WTC11 (cell line): ENCODE measurements around the gene CARS2. TPM values are rescaled to one million over a fixed set of nuclear protein-coding genes. Genes with fewer than 3 reads are reported as not detected.

Source experiments
- ATAC-seq: fragments of 200-7000 bp; cut with Tn5 transposase; 2 replicates; pipeline ENCODE4 v1.10.0; 2021; ENCODE audit warnings: mild to moderate bottlenecking, moderate library complexity
- CTCF ChIA-PET: fragments of 300-600 bp; sonication (Branson Sonifier 250); formaldehyde crosslinking; loops from one replicate; lab custom pipeline; 2021; ENCODE audit warnings: antibody characterized with exemption; lab: Charles Lee
- POLR2A ChIA-PET: fragments of 350-600 bp; sonication (Branson Sonifier 250); formaldehyde crosslinking; loops from one replicate; lab custom pipeline; 2021; ENCODE audit warnings: antibody characterized with exemption; lab: Charles Lee
- DNase-seq: peaks from one replicate; pipeline ENCODE4 v3.0.0; 2021; ENCODE audit warnings: low spot score
- H3K27ac Mint-ChIP-seq: 2 replicates; pipeline ENCODE4 v1.8.0; 2021; ENCODE audit warnings: mixed read lengths
- H3K27me3 Mint-ChIP-seq: 2 replicates; pipeline ENCODE4 v1.8.0; 2021; ENCODE audit warnings: low read depth, mild to moderate bottlenecking, moderate library complexity, mixed read lengths
- H3K36me3 Mint-ChIP-seq: 2 replicates; pipeline ENCODE4 v1.8.0; 2021; ENCODE audit warnings: mixed read lengths
- H3K4me1 Mint-ChIP-seq: 2 replicates; pipeline ENCODE4 v1.8.0; 2022; ENCODE audit warnings: mixed read lengths
- H3K4me3 Mint-ChIP-seq: 2 replicates; pipeline ENCODE4 v1.8.0; 2021; ENCODE audit warnings: mild to moderate bottlenecking, moderate library complexity, mixed read lengths
- H3K9me3 Mint-ChIP-seq: 2 replicates; pipeline ENCODE4 v1.8.0; 2021; ENCODE audit warnings: mixed read lengths
- FOXJ3 ChIP-seq: sonication (generic); formaldehyde crosslinking; IDR thresholded peaks from 2 replicates; pipeline ENCODE4 v1.9.0; 2021; ENCODE audit warnings: missing genetic modification reagents, mild to moderate bottlenecking, borderline replicate concordance
- FOXK1 ChIP-seq: sonication (generic); formaldehyde crosslinking; IDR thresholded peaks from 2 replicates; pipeline ENCODE4 v1.8.0; 2022; ENCODE audit warnings: mild to moderate bottlenecking, moderate library complexity, missing genetic modification reagents
- GRHL2 ChIP-seq: fragments of 250-450 bp; sonication (Bioruptor Pico); IDR thresholded peaks from 2 replicates; pipeline ENCODE4 v1.8.0; 2022; ENCODE audit warnings: mild to moderate bottlenecking, moderate library complexity; ENCODE audit not compliant: insufficient replicate concordance, severe bottlenecking
- IRF1 ChIP-seq: sonication (generic); formaldehyde crosslinking; IDR thresholded peaks from 2 replicates; pipeline ENCODE4 v1.8.0; 2023; ENCODE audit warnings: missing genetic modification reagents
- JUN ChIP-seq: sonication (generic); formaldehyde crosslinking; IDR thresholded peaks from 2 replicates; pipeline ENCODE4 v1.8.0; 2023; ENCODE audit warnings: mild to moderate bottlenecking, missing genetic modification reagents
- MAX ChIP-seq: sonication (generic); formaldehyde crosslinking; IDR thresholded peaks from 2 replicates; pipeline ENCODE4 v1.8.0; 2022; ENCODE audit warnings: mild to moderate bottlenecking, missing genetic modification reagents
- NFE2L1 ChIP-seq: sonication (generic); formaldehyde crosslinking; IDR thresholded peaks from 2 replicates; pipeline ENCODE4 v1.8.1; 2023; ENCODE audit warnings: missing genetic modification reagents
- PRDM15 ChIP-seq: sonication (generic); formaldehyde crosslinking; IDR thresholded peaks from 2 replicates; pipeline ENCODE4 v1.8.0; 2022; ENCODE audit warnings: missing genetic modification reagents
- RELA ChIP-seq: sonication (generic); formaldehyde crosslinking; IDR thresholded peaks from 2 replicates; pipeline ENCODE4 v1.8.1; 2022; ENCODE audit warnings: missing genetic modification reagents, mild to moderate bottlenecking, borderline replicate concordance
- SMAD4 ChIP-seq: sonication (generic); formaldehyde crosslinking; IDR thresholded peaks from 2 replicates; pipeline ENCODE4 v1.8.0; 2022; ENCODE audit warnings: mild to moderate bottlenecking, missing genetic modification reagents
- SP1 ChIP-seq: sonication (generic); formaldehyde crosslinking; conservative IDR thresholded peaks from 2 replicates; pipeline ENCODE4 v1.8.1; 2022; ENCODE audit warnings: missing genetic modification reagents
- TCF7 ChIP-seq: sonication (generic); formaldehyde crosslinking; IDR thresholded peaks from 2 replicates; pipeline ENCODE4 v1.8.0; 2022; ENCODE audit warnings: mild to moderate bottlenecking, low read depth, missing genetic modification reagents, moderate library complexity
- ZBTB21 ChIP-seq: sonication (generic); formaldehyde crosslinking; IDR thresholded peaks from 2 replicates; pipeline ENCODE4 v1.8.1; 2023; ENCODE audit warnings: mild to moderate bottlenecking, missing genetic modification reagents, borderline replicate concordance
- ZNF232 ChIP-seq: sonication (generic); formaldehyde crosslinking; IDR thresholded peaks from 2 replicates; pipeline ENCODE4 v1.8.0; 2022; ENCODE audit warnings: mild to moderate bottlenecking, missing genetic modification reagents
- total RNA-seq: library from RNA; stranded (reverse); gene quantifications from 3 replicates; pipeline ENCODE4 v1.2.3, GENCODE V29; 2021
- TF ChIP-seq, protein P1 (sequence below): fragments of 250-450 bp; sonication (Bioruptor Pico); IDR thresholded peaks from 2 replicates; pipeline ENCODE4 v2.1.2; 2022; ENCODE audit warnings: mild to moderate bottlenecking, moderate library complexity
- TF ChIP-seq, protein P2 (sequence below): fragments of 250-450 bp; sonication (Bioruptor Pico); IDR thresholded peaks from 2 replicates; pipeline ENCODE4 v1.8.0; 2021; ENCODE audit warnings: mild to moderate bottlenecking
- TF ChIP-seq, protein P3 (sequence below): sonication (generic); formaldehyde crosslinking; IDR thresholded peaks from 2 replicates; pipeline ENCODE4 v1.8.1; 2023; ENCODE audit warnings: mild to moderate bottlenecking, missing genetic modification reagents
- TF ChIP-seq, protein P4 (sequence below): fragments of 250-450 bp; sonication (Bioruptor Pico); IDR thresholded peaks from 2 replicates; pipeline ENCODE4 v1.9.0; 2021; ENCODE audit warnings: mild to moderate bottlenecking
- TF ChIP-seq, protein P5 (sequence below): fragments of 200-600 bp; IDR thresholded peaks from 2 replicates; pipeline ENCODE4 v1.8.0; 2022; ENCODE audit warnings: antibody characterized with exemption
- TF ChIP-seq, protein P6 (sequence below): sonication (generic); formaldehyde crosslinking; IDR thresholded peaks from 2 replicates; pipeline ENCODE4 v1.8.0; 2023; ENCODE audit warnings: missing genetic modification reagents, mild to moderate bottlenecking, borderline replicate concordance

The CARS2 gene
- total RNA-seq, 1 experiment from 2014 or later: 39.9 TPM

DNA sequence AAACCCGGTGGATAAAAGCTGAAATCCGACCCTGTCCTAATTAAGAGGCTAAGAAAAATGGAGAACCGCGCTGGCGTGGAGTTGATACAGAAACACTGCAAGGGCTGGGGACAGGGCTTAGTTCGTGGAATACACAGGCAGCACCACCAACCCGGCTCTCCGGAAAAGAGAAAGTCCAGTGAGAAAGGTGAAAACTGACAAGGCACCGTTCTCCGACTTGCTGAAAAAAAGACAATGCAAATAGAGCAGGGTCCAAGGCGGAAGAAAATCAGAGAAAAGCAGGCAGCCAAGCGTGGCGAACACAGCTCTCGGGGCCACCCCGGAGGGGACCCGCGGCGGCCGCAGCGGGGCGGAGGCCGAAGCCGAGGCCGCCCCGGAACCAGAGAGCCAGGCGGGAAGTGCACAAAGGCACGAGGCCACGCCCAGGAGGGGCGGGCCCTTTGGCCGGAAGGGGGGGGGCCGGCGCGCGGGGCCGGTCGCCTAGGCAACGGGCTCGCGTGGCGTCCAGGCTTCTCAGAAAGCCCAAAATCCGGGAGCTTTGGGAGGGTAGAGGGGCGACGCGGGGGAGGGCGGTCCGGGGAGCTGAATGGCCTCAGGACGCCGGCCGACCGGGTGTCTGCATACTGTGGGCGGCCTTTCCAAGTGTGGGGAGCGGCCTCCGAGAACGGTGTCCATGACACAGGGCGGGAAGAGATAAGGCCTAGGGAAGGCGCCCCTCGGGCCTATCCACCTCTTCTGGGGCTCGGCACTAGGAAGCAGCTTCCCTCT lies 6.3 kb upstream of the CARS2 start:
- Mint-ChIP-seq H3K9me3 (no peaks in the 10 kb centered on the region), H3K27me3 (no peaks in the 10 kb centered on the region; the same call in 1 of the 2 replicates), H3K27ac (peak overlapping the region; percentile 100), H3K36me3 (0 out of 2 replicates have a peak, but pooled peaks cover 4% of the 10 kb centered on the region), H3K4me3 (peak overlapping the region; percentile 91), H3K4me1 (peaks cover 13% of the 10 kb centered on the region)
- DNase-seq (peak; percentile 74), ATAC-seq (peak; percentile 5)
- POLR2A ChIA-PET: interaction anchor here (0.5 to 2.0 kb wide), 7 partner anchors 92 to 324 kb away, joined by 3 to 9 read pairs (median 3); partner anchors contain the start of genes ANKRD10 and RAB20
- CTCF ChIA-PET: interaction anchor here (0.6 to 1.1 kb wide), 4 partner anchors 31 to 257 kb away, joined by 3 to 6 read pairs (median 4); no protein-coding TSS in a partner anchor
- TF ChIP-seq RELA (no peak), IRF1 (CRISPR knock-in tag) (no peak), JUN (CRISPR knock-in tag) (no peak), GRHL2 (no peak), ZBTB21 (CRISPR knock-in tag) (no peak), FOXK1 (no peak), PRDM15 (CRISPR knock-in tag) (0 out of 2 replicates have a peak, but pooled peaks have one; percentile 5), ZNF232 (CRISPR knock-in tag) (no peak), SP1 (peak; percentile 68; the same call in 1 of the 2 replicates), TCF7 (CRISPR knock-in tag) (no peak), NFE2L1 (CRISPR knock-in tag) (no peak), FOXJ3 (CRISPR knock-in tag) (no peak), SMAD4 (CRISPR knock-in tag) (no peak), MAX (CRISPR knock-in tag) (peak; percentile 70)
- TF ChIP-seq, protein P1, sequence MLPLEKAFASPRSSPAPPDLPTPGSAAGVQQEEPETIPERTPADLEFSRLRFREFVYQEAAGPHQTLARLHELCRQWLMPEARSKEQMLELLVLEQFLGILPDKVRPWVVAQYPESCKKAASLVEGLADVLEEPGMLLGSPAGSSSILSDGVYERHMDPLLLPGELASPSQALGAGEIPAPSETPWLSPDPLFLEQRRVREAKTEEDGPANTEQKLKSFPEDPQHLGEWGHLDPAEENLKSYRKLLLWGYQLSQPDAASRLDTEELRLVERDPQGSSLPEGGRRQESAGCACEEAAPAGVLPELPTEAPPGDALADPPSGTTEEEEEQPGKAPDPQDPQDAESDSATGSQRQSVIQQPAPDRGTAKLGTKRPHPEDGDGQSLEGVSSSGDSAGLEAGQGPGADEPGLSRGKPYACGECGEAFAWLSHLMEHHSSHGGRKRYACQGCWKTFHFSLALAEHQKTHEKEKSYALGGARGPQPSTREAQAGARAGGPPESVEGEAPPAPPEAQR (CRISPR knock-in tag): no peak
- TF ChIP-seq, protein P2, sequence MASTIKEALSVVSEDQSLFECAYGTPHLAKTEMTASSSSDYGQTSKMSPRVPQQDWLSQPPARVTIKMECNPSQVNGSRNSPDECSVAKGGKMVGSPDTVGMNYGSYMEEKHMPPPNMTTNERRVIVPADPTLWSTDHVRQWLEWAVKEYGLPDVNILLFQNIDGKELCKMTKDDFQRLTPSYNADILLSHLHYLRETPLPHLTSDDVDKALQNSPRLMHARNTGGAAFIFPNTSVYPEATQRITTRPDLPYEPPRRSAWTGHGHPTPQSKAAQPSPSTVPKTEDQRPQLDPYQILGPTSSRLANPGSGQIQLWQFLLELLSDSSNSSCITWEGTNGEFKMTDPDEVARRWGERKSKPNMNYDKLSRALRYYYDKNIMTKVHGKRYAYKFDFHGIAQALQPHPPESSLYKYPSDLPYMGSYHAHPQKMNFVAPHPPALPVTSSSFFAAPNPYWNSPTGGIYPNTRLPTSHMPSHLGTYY (CRISPR knock-in tag): no peak
- TF ChIP-seq, protein P3, sequence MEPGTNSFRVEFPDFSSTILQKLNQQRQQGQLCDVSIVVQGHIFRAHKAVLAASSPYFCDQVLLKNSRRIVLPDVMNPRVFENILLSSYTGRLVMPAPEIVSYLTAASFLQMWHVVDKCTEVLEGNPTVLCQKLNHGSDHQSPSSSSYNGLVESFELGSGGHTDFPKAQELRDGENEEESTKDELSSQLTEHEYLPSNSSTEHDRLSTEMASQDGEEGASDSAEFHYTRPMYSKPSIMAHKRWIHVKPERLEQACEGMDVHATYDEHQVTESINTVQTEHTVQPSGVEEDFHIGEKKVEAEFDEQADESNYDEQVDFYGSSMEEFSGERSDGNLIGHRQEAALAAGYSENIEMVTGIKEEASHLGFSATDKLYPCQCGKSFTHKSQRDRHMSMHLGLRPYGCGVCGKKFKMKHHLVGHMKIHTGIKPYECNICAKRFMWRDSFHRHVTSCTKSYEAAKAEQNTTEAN (CRISPR knock-in tag): no peak
- TF ChIP-seq, protein P4, sequence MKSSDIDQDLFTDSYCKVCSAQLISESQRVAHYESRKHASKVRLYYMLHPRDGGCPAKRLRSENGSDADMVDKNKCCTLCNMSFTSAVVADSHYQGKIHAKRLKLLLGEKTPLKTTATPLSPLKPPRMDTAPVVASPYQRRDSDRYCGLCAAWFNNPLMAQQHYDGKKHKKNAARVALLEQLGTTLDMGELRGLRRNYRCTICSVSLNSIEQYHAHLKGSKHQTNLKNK (CRISPR knock-in tag): no peak
- TF ChIP-seq, protein P5, sequence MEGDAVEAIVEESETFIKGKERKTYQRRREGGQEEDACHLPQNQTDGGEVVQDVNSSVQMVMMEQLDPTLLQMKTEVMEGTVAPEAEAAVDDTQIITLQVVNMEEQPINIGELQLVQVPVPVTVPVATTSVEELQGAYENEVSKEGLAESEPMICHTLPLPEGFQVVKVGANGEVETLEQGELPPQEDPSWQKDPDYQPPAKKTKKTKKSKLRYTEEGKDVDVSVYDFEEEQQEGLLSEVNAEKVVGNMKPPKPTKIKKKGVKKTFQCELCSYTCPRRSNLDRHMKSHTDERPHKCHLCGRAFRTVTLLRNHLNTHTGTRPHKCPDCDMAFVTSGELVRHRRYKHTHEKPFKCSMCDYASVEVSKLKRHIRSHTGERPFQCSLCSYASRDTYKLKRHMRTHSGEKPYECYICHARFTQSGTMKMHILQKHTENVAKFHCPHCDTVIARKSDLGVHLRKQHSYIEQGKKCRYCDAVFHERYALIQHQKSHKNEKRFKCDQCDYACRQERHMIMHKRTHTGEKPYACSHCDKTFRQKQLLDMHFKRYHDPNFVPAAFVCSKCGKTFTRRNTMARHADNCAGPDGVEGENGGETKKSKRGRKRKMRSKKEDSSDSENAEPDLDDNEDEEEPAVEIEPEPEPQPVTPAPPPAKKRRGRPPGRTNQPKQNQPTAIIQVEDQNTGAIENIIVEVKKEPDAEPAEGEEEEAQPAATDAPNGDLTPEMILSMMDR: no peak
- TF ChIP-seq, protein P6, sequence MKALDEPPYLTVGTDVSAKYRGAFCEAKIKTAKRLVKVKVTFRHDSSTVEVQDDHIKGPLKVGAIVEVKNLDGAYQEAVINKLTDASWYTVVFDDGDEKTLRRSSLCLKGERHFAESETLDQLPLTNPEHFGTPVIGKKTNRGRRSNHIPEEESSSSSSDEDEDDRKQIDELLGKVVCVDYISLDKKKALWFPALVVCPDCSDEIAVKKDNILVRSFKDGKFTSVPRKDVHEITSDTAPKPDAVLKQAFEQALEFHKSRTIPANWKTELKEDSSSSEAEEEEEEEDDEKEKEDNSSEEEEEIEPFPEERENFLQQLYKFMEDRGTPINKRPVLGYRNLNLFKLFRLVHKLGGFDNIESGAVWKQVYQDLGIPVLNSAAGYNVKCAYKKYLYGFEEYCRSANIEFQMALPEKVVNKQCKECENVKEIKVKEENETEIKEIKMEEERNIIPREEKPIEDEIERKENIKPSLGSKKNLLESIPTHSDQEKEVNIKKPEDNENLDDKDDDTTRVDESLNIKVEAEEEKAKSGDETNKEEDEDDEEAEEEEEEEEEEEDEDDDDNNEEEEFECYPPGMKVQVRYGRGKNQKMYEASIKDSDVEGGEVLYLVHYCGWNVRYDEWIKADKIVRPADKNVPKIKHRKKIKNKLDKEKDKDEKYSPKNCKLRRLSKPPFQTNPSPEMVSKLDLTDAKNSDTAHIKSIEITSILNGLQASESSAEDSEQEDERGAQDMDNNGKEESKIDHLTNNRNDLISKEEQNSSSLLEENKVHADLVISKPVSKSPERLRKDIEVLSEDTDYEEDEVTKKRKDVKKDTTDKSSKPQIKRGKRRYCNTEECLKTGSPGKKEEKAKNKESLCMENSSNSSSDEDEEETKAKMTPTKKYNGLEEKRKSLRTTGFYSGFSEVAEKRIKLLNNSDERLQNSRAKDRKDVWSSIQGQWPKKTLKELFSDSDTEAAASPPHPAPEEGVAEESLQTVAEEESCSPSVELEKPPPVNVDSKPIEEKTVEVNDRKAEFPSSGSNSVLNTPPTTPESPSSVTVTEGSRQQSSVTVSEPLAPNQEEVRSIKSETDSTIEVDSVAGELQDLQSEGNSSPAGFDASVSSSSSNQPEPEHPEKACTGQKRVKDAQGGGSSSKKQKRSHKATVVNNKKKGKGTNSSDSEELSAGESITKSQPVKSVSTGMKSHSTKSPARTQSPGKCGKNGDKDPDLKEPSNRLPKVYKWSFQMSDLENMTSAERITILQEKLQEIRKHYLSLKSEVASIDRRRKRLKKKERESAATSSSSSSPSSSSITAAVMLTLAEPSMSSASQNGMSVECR: peak; percentile 86; the same call in 1 of the 2 replicates
